TTC549 (cell line): ENCODE measurements around the gene ELL.

Experiments
- FAIRE-seq: peaks from 2 replicates; lab custom pipeline; 2012; peaks lifted over from hg19 to GRCh38; lab: Jason Lieb, UNC

Gene ELL

GRCh38 chr19:18488838-18489626, 32.8 kb downstream of the ELL start:
- FAIRE-seq, result no peak

GRCh38 chr19:18488403-18488723, 33.5 kb downstream of the ELL start:
- no peak for FAIRE-seq

- FAIRE-seq, result no peak
Measured at GRCh38 chr19:18487576-18488402, 34.1 kb downstream of the ELL start.

GRCh38 chr19:18486746-18487145, 35.1 kb downstream of the ELL start:
- FAIRE-seq, result no peak

- no peak for FAIRE-seq
Measured at GRCh38 chr19:18484992-18485391, 36.9 kb downstream of the ELL start.

GRCh38 chr19:18483119-18483890, 38.6 kb downstream of the ELL start:
- FAIRE-seq, result no peak

GRCh38 chr19:18481505-18482222, 40.2 kb downstream of the ELL start:
- FAIRE-seq, result no peak

- FAIRE-seq, result no peak
Measured at GRCh38 chr19:18480006-18480691, 41.7 kb downstream of the ELL start.

- FAIRE-seq, result no peak
Measured at GRCh38 chr19:18478545-18479311, 43.1 kb downstream of the ELL start.

- FAIRE-seq, result no peak
Measured at GRCh38 chr19:18477974-18478373, 43.9 kb downstream of the ELL start.

- no peak for FAIRE-seq
Measured at GRCh38 chr19:18477042-18477779, 44.7 kb downstream of the ELL start.

GRCh38 chr19:18476507-18477041, 45.3 kb downstream of the ELL start:
- FAIRE-seq, result no peak

GRCh38 chr19:18475762-18476331, 46.0 kb downstream of the ELL start:
- no peak for FAIRE-seq

GRCh38 chr19:18475004-18475453, 46.8 kb downstream of the ELL start:
- no peak for FAIRE-seq

- FAIRE-seq, result no peak
Measured at GRCh38 chr19:18474366-18474887, 47.4 kb downstream of the ELL start.

- FAIRE-seq, result no peak
Measured at GRCh38 chr19:18473706-18474087, 48.2 kb downstream of the ELL start.

- no peak for FAIRE-seq
Measured at GRCh38 chr19:18473003-18473705, 48.7 kb downstream of the ELL start.

- no peak for FAIRE-seq
Measured at GRCh38 chr19:18470787-18471186, 51.1 kb downstream of the ELL start.
